Dermis blood vessel endothelial cell (primary cell): ENCODE measurements around the gene ADAMTS3. TPM values are rescaled to one million over a fixed set of nuclear protein-coding genes. Genes with fewer than 3 reads are reported as not detected.
"Not testable (repeated sequence)": the region's sequence is repeated elsewhere in the genome, so short reads cannot be mapped to it uniquely, and the experiment has no call there.

ENCODE experiments used
- DNase-seq: peaks from one replicate; pipeline ENCODE4 v3.0.0; 2010
- total RNA-seq: library from RNA; depleted of rRNA; stranded (reverse); fragments of >200 nt; gene quantifications from 2 replicates; pipeline ENCODE4 v1.2.3, GENCODE V29; 2014

Gene ADAMTS3
- total RNA-seq, 1 donor from 2014 or later: 0.68 TPM

- DNase-seq: no peak
These were observed 16.6 kb downstream of the ADAMTS3 start for GRCh38 chr4:72552447-72552846.

GRCh38 chr4:72546456-72546855 is 22.6 kb downstream of the ADAMTS3 start:
- no peak for DNase-seq

- not testable (repeated sequence) for DNase-seq
These were observed 28.3 kb downstream of the ADAMTS3 start for GRCh38 chr4:72540694-72541093.

GRCh38 chr4:72538006-72538405 is 31.0 kb downstream of the ADAMTS3 start:
- no peak for DNase-seq

GRCh38 chr4:72536443-72536842 is 32.6 kb downstream of the ADAMTS3 start:
- no peak for DNase-seq

DNA sequence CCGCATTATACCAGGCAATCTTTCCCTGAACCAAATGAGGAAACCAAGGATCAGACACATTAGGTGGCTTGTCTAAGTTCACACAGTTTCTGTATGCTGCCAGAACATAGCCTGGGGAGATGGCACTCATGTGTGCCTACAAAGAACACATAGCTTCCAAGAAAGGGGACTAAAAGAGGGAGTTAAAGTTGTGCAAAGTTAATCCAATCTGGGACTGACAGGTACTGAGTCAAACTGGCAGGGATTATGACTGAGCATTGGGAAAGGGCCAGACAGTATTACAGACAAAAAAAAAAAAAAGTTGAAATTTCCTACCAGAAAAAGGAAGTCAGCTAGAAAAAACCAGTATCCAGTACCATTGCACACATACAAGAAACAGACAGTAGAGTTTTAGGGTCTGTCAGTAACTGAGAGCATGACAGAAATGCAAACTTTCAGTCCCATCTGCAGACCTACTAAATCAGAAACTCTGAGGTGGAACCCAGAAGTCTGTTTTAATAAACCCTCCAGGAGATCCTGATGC is 37.2 kb downstream of the ADAMTS3 start:
- DNase-seq: no peak

DNA sequence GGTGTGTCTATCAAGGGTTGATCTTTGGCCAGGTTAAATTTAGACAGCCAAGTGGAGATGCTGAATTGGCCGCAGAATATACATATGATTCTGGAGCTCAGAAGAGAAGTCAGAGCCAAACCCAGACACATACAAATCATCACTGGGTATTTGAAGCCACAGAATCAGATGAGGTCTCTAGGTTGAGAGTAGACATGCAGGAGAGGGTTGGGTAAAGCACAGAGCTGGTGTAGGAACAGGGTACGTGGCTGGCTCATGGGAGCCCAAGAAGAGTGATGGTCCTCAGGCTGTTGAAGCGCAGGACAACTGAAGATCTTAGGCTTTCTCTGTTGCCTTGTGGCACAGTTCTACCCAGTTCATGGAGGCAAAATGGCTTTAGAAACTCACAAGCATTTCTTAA is 37.7 kb downstream of the ADAMTS3 start:
- DNase-seq: no peak

DNA sequence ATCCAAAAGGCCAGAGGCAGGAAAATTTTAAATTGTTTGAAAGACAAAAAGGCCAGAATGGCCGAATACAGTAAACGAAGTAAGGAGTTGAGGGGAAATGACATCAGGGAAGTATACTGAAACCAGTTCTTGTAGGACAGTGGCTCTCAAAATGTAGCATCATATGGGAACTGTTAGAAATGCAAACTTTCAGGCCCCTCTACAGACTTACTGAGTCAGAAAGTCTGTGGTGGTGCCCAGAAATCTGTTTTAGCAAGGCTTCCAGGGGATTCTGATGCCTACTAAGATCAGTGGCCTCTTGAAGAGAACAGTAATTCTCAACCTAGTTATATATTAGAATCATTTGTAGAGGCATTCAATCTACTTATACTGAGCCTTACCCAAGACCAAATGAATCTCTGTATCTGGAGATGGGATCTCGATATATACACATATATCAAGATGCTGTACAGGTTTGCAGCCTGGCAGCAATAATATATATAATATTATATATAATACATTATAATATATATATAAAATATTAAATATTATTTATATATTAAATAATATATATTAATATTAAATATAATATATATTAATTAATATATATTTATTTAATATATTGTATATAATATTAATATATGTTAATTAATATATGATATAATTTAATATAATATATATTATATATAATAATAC is 39.7 kb downstream of the ADAMTS3 start:
- no peak for DNase-seq

DNA sequence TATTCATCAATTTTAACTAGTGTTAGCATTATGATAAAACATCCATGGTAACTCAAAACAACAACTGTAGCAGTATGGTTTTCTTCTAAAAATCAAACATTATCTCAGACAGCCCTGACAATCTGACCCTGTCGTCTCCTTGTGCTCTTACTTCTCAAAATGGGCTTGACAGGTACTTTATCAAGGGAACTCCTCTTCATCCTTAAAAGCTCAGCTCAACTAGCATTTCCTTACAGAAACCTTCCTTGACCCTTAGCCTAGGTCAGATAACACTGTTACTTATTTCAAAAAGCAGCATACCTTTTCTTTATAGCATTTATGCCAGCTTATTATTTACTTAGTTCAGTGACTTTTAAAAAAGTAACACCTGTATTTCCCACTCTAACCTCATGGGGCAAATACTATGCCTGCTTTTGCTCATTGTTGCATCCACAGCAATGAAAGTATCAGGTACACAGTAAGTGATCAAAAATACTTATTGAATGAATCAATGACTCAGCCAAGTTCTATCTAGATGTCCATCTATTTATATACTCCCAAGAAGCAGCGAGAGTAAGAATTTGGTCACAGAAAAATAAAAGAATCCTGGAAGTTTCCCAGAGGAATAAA is 41.9 kb downstream of the ADAMTS3 start:
- no peak for DNase-seq

- DNase-seq: peak; percentile 21
These were observed 43.1 kb downstream of the ADAMTS3 start for GRCh38 chr4:72525938-72526337.

DNA sequence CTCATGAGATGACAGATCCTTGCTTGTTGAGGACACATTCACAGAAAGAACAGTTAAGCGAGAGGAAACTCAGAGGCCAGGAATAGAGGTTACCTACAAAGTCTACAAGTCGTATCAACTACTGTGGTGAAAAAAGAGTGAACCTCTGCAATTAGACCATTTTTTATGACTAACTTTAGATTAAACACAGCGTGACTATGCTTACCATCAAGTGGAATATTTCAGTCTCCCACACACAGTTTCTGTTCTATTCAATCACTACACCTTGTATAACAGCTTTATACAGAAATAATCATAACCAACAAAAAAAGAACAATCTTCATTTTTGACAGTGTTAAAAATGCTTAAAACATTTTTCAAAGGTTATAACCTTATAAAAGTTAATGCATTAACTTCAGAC is 46.6 kb downstream of the ADAMTS3 start:
- no peak for DNase-seq

DNA sequence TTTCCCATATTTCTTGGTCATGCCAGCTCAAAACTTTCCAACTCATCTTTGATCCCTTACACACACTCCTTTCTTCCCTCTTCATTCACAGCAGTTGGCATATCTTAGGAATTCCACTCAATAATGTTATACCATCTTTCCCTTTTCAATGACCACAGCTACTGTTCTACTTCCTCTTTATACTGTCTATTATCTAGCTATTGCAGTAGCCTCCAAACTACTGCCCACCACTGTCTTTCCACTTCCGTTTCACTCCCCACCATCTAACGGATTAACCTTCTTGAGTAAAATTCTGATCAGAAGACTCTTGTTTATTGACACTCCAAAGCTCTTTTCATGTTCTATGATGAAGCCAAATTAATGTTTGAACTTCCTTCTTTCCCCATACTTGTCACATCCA is 55.8 kb downstream of the ADAMTS3 start:
- DNase-seq: no peak

DNA sequence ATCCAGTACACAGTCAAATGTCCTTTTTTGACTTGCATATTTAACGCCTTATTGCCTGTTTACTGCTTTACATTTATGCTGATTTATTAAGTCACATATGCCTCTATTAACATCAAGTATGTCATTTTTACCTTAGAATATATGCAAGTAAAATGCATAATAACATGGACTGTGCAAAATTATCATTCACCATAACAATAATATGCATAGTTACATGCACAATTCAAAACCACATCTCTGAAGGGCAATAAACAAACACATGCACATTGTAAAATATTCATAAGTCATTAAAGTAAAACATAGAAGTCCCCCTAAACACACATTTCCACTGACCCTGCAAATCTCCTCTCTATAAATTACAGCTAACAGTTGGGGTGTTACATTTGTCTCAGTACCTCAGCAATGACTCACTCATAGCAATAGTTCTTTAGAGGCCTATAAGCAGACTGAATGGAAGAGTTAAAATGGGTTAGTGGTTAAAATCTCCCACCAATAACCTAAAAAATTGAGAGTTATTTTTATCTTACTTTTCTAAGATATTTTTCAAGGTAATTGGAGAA is 61.1 kb downstream of the ADAMTS3 start:
- no peak for DNase-seq

DNA sequence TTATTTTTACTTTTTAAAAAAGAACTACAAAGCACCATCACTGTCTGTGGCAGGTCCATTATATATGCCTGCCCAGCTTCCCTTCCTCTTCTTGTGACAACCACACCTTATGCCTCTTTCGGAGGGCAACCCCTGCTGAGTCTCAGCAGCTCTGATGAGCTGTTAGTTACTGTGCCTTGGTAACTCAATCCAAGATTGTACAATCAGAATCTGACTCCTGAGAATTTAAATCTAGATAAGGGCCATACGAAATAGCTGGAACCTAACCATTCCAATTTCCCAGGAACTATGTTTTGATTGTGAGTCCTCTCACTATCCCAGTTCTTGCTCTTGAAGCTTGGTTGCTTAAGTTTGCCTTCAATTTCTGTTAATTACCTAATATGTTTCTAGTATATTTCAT is 61.9 kb downstream of the ADAMTS3 start:
- DNase-seq: no peak

DNA sequence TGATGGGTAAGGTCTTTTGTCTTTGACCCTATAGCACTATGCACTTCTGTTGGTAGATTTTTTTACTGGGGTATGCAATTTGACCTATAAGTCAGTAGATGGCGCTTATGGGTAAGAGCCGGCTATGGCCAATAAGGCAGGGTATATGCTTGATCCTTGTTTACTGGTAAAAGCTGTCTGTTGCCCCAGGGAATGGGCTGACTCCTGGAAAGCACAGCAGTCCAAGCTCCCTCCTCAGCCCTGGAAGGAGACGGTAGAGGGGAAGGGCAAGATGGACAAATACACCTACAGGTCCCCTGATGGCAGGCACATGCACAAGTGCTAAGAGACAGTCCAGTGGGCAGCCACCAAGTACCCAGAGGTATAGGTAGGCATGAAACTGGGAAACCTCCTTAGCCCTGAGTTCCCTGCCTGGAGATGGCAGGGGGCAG is 63.7 kb downstream of the ADAMTS3 start:
- DNase-seq: peak; percentile 64

GRCh38 chr4:72500214-72500613 is 68.8 kb downstream of the ADAMTS3 start:
- no peak for DNase-seq

DNA sequence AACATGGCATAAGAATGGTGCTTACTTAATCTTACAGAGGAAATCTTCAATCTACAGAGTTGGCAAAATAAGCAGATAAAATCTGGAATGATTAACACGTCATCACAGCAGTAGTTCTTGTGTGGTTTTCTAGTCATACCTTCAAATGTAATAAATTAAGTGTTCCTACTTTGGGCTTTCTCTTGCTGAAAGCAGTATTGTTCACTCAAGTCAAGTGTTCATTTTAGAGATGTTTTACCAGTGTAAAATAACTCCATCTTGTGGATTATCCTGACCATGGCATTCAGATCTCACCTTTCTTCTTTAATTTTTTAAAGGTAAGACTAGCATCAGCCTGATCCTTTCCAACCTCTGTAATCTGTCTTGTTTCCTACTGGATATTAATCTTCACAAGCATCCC is 72.9 kb downstream of the ADAMTS3 start:
- no peak for DNase-seq

DNA sequence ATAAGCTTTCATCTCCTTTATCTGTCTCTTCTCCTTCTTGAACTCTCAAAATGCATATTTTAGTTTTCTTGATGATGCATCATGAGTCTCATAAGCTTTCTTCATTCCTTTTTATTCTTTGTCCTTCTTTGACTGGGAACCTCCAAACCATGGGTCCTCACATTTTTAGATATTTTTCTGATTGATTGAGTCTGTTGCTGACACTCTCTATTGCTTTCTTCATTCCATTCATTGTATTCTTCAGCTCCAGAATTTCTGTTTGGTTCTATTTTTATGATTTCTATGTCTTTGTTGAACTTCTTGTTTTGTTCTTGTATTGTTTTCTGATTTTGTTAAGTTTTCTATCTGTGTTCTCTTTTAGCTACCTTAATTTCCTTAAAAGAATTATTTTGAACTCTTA is 74.9 kb downstream of the ADAMTS3 start:
- DNase-seq: no peak

GRCh38 chr4:72489267-72489666 is 79.8 kb downstream of the ADAMTS3 start:
- DNase-seq: no peak

- no peak for DNase-seq
These were observed 82.0 kb downstream of the ADAMTS3 start for GRCh38 chr4:72486991-72487390.

- DNase-seq: no peak
These were observed 84.0 kb downstream of the ADAMTS3 start for GRCh38 chr4:72484981-72485380.

DNA sequence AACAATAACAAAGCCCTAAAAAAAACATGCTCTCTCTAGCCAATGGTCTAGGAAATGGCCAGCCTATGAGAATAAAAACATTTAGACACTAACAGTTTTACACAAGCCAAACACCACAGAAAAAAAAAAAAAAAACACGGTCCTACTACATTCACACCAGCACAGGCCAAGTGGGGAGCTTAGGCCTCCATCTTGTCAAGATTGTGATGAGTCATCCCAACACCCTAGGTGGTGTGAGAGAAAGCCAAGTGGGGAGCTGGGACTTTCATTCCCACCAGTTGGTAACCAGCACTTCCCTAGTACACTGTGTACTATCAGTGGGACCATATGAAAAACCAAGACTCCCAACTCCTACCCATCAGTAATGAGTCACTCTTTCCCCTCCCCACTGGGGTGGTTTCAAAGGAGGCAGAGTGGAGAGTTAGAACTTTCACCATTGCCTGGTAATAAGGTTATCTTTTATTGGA is 95.6 kb downstream of the ADAMTS3 start:
- no peak for DNase-seq

GRCh38 chr4:72471816-72472215 is 97.2 kb downstream of the ADAMTS3 start:
- no peak for DNase-seq

GRCh38 chr4:72468904-72469502 is 100.0 kb downstream of the ADAMTS3 start:
- peak; percentile 64 for DNase-seq
